IPS-15b (cell line): ENCODE measurements around the gene MAP3K20.
"Not testable (repeated sequence)": the region's sequence is repeated elsewhere in the genome, so short reads cannot be mapped to it uniquely, and the experiment has no call there.

Experiments used
- H3K27me3 ChIP-seq: one replicate; pipeline ENCODE4 v1.6.1; 2013; ENCODE audit warnings: low read length; ENCODE audit not compliant: control insufficient read depth, insufficient read depth
- H3K36me3 ChIP-seq: one replicate; pipeline ENCODE4 v1.6.1; 2013; ENCODE audit warnings: low read length; ENCODE audit not compliant: control insufficient read depth, insufficient read depth
- H3K4me1 ChIP-seq: one replicate; pipeline ENCODE4 v1.6.1; 2013; ENCODE audit warnings: mild to moderate bottlenecking, low read length; ENCODE audit not compliant: control insufficient read depth, insufficient read depth
- H3K4me3 ChIP-seq: one replicate; pipeline ENCODE4 v1.5.1; 2013; ENCODE audit warnings: low read depth, low read length
- H3K9ac ChIP-seq: one replicate; pipeline ENCODE4 v1.6.1; 2013; ENCODE audit warnings: low read depth, mild to moderate bottlenecking, low read length
- H3K9me3 ChIP-seq: one replicate; pipeline ENCODE4 v1.6.1; 2013; ENCODE audit warnings: mild to moderate bottlenecking, low read length; ENCODE audit not compliant: control insufficient read depth, insufficient read depth

MAP3K20 gene

GRCh38 chr2:173159791-173160463, 84.3 kb downstream of the MAP3K20 start:
- H3K27me3 ChIP-seq, result no peaks in the 10 kb centered on the region
- no peaks in the 10 kb centered on the region for H3K9me3 ChIP-seq
- no peak overlapping the region for H3K9ac ChIP-seq
- no peaks in the 10 kb centered on the region for H3K4me1 ChIP-seq
- H3K4me3 ChIP-seq, result no peak overlapping the region
- H3K36me3 ChIP-seq, result no peaks in the 10 kb centered on the region

- Histone ChIP-seq H3K27me3 (no peaks in the 10 kb centered on the region), H3K36me3 (no peaks in the 10 kb centered on the region), H3K9me3 (no peaks in the 10 kb centered on the region), H3K9ac (no peak overlapping the region), H3K4me3 (no peak overlapping the region), H3K4me1 (no peaks in the 10 kb centered on the region)
Measured at GRCh38 chr2:173160618-173161017, 85.0 kb downstream of the MAP3K20 start.

DNA sequence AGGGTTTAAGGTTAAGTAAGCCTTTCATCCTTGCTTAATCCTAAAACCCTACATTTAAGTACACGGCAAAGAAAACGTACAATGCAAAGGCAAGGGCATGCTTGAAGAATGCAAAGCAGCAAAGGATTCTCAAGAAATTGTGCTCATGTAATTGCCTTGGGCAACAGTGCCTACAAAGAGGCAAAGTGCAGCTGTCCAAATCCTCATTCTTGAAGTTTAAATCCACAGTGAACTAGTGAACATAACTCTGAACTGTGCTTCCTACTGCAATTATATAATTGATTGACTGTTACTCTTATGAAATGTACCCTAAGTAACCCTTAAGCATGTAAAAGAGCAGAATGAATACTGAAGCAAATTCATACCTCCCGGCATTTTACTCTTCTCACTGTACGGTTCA, 85.4 kb downstream of the MAP3K20 start:
- H3K9me3 ChIP-seq, result no peaks in the 10 kb centered on the region
- no peaks in the 10 kb centered on the region for H3K27me3 ChIP-seq
- no peak overlapping the region for H3K4me3 ChIP-seq
- no peak overlapping the region for H3K9ac ChIP-seq
- H3K4me1 ChIP-seq, result no peaks in the 10 kb centered on the region
- no peaks in the 10 kb centered on the region for H3K36me3 ChIP-seq

DNA sequence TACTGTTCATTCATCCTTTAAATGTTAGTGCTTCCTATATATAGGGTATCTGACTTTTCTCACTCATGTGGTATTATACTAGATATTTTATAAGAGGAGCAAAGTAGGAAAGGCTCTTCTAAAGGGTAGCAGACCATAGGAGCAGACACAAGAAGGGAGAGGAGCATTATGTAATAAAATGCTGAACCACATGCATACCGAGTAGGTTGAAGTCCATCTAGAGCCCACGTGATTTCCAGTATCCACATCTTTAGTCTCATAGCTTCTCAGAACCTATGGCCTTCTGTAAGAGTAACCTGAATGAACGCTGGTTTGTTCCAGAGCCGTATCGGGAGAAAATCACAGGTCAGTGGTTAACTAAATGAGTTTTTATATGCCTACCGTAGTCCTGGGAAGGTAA, 85.9 kb downstream of the MAP3K20 start:
- Histone ChIP-seq H3K9ac (no peak overlapping the region), H3K9me3 (no peaks in the 10 kb centered on the region), H3K4me1 (no peaks in the 10 kb centered on the region), H3K4me3 (no peak overlapping the region), H3K27me3 (no peaks in the 10 kb centered on the region), H3K36me3 (no peaks in the 10 kb centered on the region)

DNA sequence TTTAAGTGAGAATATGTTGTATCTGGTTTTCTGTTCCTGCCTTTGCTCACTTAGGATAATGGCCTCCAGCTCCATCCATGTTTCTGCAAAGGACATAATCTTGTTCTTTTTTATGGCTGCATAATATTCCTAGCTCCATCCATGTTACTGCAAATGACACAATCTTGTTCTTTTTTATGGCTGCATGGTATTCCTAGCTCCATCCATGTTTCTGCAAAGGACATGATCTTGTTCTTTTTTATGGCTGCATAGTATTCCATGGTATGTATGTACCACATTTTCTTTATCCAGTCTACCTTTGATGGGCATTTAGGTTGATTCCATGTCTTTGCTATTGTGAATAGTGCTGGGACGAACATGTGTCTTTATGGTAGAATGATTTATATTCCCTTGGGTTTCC, 87.7 kb downstream of the MAP3K20 start:
- not testable (repeated sequence) for H3K9me3 ChIP-seq, H3K4me3 ChIP-seq, H3K4me1 ChIP-seq, H3K36me3 ChIP-seq, H3K9ac ChIP-seq, H3K27me3 ChIP-seq

DNA sequence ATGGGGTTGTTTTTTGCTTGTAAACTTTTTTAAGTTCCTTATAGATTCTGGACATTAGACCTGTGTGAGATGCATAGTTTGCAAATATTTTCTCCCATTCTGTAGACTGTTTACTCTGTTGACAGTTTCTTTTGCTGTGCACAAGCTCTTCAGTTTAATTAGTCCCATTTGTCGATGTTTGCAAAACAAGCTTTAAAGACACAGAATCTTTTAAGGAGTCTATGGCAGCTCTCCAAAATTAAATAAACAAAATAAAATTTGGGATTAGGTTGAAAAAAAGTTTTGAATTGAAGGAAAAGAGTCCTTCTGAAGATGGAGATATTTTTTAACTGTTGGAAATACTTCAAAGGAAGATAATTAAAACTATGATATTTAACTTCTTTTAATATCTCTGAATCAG, 88.8 kb downstream of the MAP3K20 start:
- Histone ChIP-seq H3K36me3 (no peaks in the 10 kb centered on the region), H3K27me3 (no peaks in the 10 kb centered on the region), H3K4me3 (no peak overlapping the region), H3K9me3 (no peaks in the 10 kb centered on the region), H3K9ac (no peak overlapping the region), H3K4me1 (no peaks in the 10 kb centered on the region)

- no peaks in the 10 kb centered on the region for H3K27me3 ChIP-seq
- no peaks in the 10 kb centered on the region for H3K9me3 ChIP-seq
- H3K4me1 ChIP-seq, result no peaks in the 10 kb centered on the region
- no peaks in the 10 kb centered on the region for H3K36me3 ChIP-seq
- no peak overlapping the region for H3K4me3 ChIP-seq
- no peak overlapping the region for H3K9ac ChIP-seq
Measured at GRCh38 chr2:173165443-173166238, 90.0 kb downstream of the MAP3K20 start.

- no peak overlapping the region for H3K4me3 ChIP-seq
- H3K9ac ChIP-seq, result no peak overlapping the region
- H3K9me3 ChIP-seq, result no peaks in the 10 kb centered on the region
- no peaks in the 10 kb centered on the region for H3K27me3 ChIP-seq
- H3K4me1 ChIP-seq, result no peaks in the 10 kb centered on the region
- H3K36me3 ChIP-seq, result no peaks in the 10 kb centered on the region
Measured at GRCh38 chr2:173171321-173171720, 95.7 kb downstream of the MAP3K20 start.

DNA sequence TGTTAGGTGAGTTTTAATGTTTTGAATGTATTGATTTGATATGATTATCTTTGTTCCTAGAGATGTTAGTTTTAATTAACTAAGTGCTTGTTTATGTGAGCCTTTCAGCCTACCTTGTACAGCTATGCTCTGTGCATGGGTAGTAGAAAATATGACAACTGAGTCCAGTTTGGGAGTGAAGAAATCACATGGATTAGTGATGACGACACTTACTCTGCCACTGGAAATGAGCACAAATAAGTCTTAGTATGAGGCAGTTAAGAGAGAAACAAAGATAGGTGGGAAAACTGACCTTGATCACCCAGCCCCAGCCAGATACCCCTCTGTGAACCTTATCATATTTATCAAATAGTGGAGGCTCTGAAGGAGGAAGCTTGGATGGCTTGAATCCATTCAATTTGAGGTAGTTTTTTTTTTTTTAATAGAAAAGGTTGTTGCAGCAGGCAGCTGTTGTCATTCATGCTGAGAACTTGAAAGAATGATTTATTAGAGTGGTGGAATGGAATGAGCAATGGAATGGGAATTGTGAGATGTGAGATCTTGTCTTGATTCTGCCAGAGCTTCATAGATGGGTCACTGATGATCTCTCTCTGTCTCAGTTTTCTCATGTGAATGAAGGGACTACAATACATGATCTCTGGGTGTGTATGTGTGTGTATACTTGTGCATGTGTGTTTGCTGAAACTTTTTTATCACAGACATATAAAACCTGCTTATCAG, 96.4 kb downstream of the MAP3K20 start:
- Histone ChIP-seq H3K36me3 (no peaks in the 10 kb centered on the region), H3K4me1 (no peaks in the 10 kb centered on the region), H3K27me3 (no peaks in the 10 kb centered on the region), H3K4me3 (no peak overlapping the region), H3K9me3 (no peaks in the 10 kb centered on the region), H3K9ac (no peak overlapping the region)

DNA sequence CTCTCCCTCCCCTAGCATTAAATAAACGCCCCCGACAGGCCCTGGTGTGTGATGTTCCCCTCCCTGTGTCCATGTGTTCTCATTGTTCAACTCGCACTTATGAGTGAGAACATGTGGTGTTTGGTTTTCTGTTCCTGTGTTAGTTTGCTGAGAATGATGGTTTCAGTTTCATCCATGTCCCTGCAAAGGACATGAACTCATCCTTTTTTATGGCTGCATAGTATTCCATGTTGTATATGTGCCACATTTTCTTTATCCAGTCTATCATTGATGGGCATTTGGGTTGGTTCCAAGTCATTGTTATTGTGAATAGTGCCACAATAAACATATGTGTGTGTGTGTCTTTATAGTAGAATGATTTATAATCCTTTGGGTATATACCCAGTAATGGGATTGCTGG, 98.7 kb downstream of the MAP3K20 start:
- not testable (repeated sequence) for H3K36me3 ChIP-seq, H3K9ac ChIP-seq, H3K4me3 ChIP-seq, H3K4me1 ChIP-seq, H3K27me3 ChIP-seq, H3K9me3 ChIP-seq

DNA sequence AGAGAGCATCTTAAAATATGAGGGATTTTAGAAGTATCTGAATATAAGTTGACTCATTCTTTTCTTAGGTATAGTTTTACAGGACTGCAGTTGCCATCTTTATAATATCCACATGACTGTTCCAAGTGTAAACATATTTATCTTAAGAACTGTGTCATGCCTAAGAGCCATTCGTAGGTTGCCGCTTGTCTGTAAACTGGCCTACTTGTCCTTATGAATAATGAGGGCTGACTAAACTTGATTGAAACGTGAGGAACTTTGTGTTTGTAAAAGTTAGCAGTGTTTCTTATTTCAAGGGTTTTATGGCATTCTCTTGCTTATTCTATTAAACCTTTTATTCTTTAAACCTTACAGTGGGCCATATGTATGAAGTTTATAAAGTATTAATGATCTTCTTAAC, 99.6 kb downstream of the MAP3K20 start:
- H3K9ac ChIP-seq, result no peak overlapping the region
- H3K27me3 ChIP-seq, result no peaks in the 10 kb centered on the region
- H3K4me3 ChIP-seq, result no peak overlapping the region
- H3K36me3 ChIP-seq, result no peaks in the 10 kb centered on the region
- no peaks in the 10 kb centered on the region for H3K4me1 ChIP-seq
- no peaks in the 10 kb centered on the region for H3K9me3 ChIP-seq

DNA sequence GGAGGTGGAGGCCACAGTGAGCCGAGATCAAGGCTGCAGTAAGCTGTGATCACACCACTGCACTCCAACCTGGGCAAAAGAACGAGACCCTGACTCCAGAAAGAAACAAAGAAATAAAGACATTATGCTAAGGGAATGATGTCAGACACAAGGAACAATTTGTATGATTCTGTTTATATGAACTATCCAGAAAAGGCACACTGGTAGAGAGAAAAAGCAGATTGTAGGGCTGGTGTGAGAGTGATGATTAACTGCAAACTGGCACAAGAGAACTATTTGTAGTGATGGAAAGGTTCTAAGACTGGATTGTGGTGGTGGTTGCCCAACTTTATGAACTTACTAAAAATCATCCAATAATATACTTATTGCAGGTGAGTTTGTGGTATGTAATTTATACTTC, 106.3 kb downstream of the MAP3K20 start:
- H3K27me3 ChIP-seq, result no peaks in the 10 kb centered on the region
- H3K4me1 ChIP-seq, result peaks cover 4% of the 10 kb centered on the region
- no peaks in the 10 kb centered on the region for H3K9me3 ChIP-seq
- no peak overlapping the region for H3K9ac ChIP-seq
- H3K4me3 ChIP-seq, result no peak overlapping the region
- no peaks in the 10 kb centered on the region for H3K36me3 ChIP-seq
